Fibroblast of lung (primary cell): Measurements from ENCODE around the gene ITGBL1.

Source experiments
- EZH2 ChIP-seq: IDR thresholded peaks from 2 replicates; pipeline ENCODE4 v1.5.1; 2012; ENCODE audit warnings: low read length, control low read depth, mild to moderate bottlenecking; ENCODE audit errors: missing control alignments
- TF ChIP-seq, protein P1 (sequence below), 2 donors: IDR thresholded peaks in 1 of 2; conservative IDR thresholded peaks in 1 of 2; 1 replicate in 1 of 2; 2 replicates in 1 of 2; pipeline ENCODE4 v1.5.1; 2011 to 2012; ENCODE audit warnings: low read length in 2 of 2, control low read depth in 1 of 2, inconsistent platforms in 1 of 2, low read depth in 1 of 2, mild to moderate bottlenecking in 1 of 2

DNA sequence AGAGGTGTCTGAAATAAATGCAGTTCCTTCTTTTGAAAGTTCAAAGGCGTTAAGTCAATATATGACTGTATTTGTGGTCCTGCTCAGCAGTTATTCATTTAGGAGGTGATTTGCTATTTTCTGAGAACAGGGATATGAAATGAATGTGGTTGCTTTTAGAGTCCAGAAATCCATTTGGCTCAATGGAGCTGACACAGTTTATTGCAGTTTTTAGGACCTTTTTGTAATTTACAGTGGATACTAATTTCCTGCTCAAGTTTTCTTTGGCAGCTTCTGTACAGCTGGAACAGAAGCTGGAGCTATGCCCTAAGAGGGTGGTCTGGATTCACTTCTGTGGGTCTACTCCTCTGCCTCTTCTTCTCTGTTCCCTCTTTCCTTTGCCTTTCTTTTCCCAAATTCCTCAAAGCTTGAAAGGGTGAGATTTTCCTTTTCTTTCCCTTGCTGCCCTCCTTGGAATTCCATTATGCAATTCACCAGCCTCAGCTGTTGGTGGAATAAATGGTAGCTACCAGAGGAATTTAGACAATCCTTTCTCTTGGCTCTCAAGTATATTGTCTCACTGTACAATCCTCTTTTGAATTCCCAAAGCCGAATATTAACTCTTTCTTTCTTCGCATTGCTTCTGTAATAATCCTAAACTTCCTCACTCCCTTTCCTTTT is 39.9 kb downstream of the ITGBL1 start:
- TF ChIP-seq EZH2 = no peak
- TF ChIP-seq, protein P1, sequence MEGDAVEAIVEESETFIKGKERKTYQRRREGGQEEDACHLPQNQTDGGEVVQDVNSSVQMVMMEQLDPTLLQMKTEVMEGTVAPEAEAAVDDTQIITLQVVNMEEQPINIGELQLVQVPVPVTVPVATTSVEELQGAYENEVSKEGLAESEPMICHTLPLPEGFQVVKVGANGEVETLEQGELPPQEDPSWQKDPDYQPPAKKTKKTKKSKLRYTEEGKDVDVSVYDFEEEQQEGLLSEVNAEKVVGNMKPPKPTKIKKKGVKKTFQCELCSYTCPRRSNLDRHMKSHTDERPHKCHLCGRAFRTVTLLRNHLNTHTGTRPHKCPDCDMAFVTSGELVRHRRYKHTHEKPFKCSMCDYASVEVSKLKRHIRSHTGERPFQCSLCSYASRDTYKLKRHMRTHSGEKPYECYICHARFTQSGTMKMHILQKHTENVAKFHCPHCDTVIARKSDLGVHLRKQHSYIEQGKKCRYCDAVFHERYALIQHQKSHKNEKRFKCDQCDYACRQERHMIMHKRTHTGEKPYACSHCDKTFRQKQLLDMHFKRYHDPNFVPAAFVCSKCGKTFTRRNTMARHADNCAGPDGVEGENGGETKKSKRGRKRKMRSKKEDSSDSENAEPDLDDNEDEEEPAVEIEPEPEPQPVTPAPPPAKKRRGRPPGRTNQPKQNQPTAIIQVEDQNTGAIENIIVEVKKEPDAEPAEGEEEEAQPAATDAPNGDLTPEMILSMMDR (conservative IDR thresholded peaks at IDR 0.05 in 1 of 2, IDR thresholded peaks at IDR 0.05 in 1 of 2; ENCODE audit: low read depth in 1 of 2, low read length in 2 of 2) = no peak
